Thoracic aorta (tissue), 2 donors: Measurements from ENCODE around the gene SNAP23. TPM values are rescaled to one million over a fixed set of nuclear protein-coding genes. Genes with fewer than 3 reads are reported as not detected.

Experiments used
- ATAC-seq: fragments of 150-250 bp; one replicate; pipeline ENCODE4 v1.8.0; 2017; ENCODE audit warnings: low read depth; ENCODE audit not compliant: insufficient number of reproducible peaks, low FRiP score
- DNase-seq: peaks from one replicate; pipeline ENCODE4 v3.0.0-alpha.2; 2020; ENCODE audit warnings: low spot score
- H3K27ac ChIP-seq, 2 donors: fragments of 200-600 bp; sonication (generic); 1 replicate in 1 of 2; 2 replicates in 1 of 2; pipeline ENCODE4 v1.5.1; 2016; ENCODE audit warnings: mild to moderate bottlenecking in 2 of 2, moderate library complexity in 2 of 2
- H3K27me3 ChIP-seq: fragments of 200-600 bp; sonication (generic); replicated peaks from 2 replicates; pipeline ENCODE4 v1.6.0; 2016; ENCODE audit warnings: mild to moderate bottlenecking; ENCODE audit not compliant: insufficient read depth
- H3K36me3 ChIP-seq: fragments of 200-600 bp; sonication (generic); one replicate; pipeline ENCODE4 v1.5.1; 2016
- H3K4me1 ChIP-seq, 2 donors: fragments of 200-600 bp; sonication (generic); 1 replicate in 1 of 2; 2 replicates in 1 of 2; pipeline versions ENCODE4 v1.5.1 to v1.6.0; 2016; ENCODE audit warnings: low read depth in 2 of 2, mild to moderate bottlenecking in 1 of 2; ENCODE audit not compliant: control insufficient read depth in 1 of 2
- H3K4me3 ChIP-seq: fragments of 200-600 bp; sonication (generic); 2 replicates; pipeline ENCODE4 v1.5.1; 2016; ENCODE audit warnings: mild to moderate bottlenecking
- H3K9me3 ChIP-seq: fragments of 200-600 bp; sonication (generic); 2 replicates; pipeline ENCODE4 v1.5.1; 2016
- total RNA-seq, 2 donors: library from RNA; depleted of rRNA; stranded (reverse); fragments of >200 nt; gene quantifications; one replicate each; pipeline versions ENCODE4 v1.1.0 to v1.2.3, GENCODE V29; 2016
- TF ChIP-seq, protein P1 (sequence below): fragments of 200-600 bp; sonication (generic); IDR thresholded peaks from one replicate; pipeline ENCODE4 v1.5.1; 2019; ENCODE audit warnings: antibody characterized with exemption

Gene SNAP23
- total RNA-seq, 2 donors from 2014 or later: 68.8 to 73.7 TPM

DNA sequence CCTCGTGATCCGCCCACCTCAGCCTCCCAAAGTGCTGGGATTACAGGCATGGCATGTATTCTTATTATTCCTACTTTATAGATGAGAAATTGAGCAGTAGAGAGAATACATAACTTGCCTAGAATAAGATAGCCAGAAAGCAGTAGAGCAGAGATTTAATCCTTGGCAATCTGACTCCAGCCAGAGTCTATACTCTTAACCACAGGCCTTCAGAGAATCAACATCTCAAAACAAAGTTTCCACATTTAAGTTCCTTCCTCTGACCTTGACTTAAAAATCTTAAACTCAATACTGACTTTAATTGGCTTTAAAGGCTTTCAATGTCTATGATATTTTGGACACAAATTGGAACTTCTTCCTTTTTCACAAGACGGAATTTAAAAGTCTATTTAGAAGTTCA, 41.6 kb upstream of the SNAP23 start:
- Histone ChIP-seq H3K9me3 (no peaks in the 10 kb centered on the region), H3K27ac (no peak overlapping the region), H3K4me3 (no peak overlapping the region), H3K27me3 (no peaks in the 10 kb centered on the region), H3K4me1 (peaks cover 16 to 50% of the 10 kb centered on the region in 2 donors), H3K36me3 (peaks cover 19% of the 10 kb centered on the region)
- DNase-seq (no peak), ATAC-seq (no peak)
- TF ChIP-seq, protein P1, sequence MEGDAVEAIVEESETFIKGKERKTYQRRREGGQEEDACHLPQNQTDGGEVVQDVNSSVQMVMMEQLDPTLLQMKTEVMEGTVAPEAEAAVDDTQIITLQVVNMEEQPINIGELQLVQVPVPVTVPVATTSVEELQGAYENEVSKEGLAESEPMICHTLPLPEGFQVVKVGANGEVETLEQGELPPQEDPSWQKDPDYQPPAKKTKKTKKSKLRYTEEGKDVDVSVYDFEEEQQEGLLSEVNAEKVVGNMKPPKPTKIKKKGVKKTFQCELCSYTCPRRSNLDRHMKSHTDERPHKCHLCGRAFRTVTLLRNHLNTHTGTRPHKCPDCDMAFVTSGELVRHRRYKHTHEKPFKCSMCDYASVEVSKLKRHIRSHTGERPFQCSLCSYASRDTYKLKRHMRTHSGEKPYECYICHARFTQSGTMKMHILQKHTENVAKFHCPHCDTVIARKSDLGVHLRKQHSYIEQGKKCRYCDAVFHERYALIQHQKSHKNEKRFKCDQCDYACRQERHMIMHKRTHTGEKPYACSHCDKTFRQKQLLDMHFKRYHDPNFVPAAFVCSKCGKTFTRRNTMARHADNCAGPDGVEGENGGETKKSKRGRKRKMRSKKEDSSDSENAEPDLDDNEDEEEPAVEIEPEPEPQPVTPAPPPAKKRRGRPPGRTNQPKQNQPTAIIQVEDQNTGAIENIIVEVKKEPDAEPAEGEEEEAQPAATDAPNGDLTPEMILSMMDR: no peak

DNA sequence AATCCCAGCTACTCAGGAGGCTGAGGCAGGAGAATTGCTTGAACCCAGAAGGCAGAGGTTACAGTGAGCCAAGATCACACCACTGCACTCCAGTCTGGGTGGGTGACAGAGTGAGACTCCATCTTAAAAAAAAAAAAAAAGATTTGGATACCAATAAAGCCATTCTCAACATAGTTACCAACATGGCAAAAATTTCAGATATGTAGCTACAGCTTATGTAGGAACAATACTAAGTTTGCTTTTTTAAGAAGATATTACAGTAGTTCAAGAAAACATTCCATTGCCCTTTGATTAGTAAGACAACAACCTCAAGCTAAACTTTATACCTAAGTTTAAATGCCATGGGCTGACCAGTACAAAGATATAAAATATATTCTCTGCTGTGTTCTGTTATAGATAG, 38.9 kb upstream of the SNAP23 start:
- DNase-seq: no peak
- peak overlapping the region; percentile 67 for H3K4me3 ChIP-seq
- peak overlapping the region; percentile 90 to 92 for H3K27ac ChIP-seq
- H3K9me3 ChIP-seq: no peaks in the 10 kb centered on the region
- TF ChIP-seq, protein P1: no peak
- no peaks in the 10 kb centered on the region for H3K27me3 ChIP-seq
- peaks cover 25 to 56% of the 10 kb centered on the region in 2 donors for H3K4me1 ChIP-seq
- no peak for ATAC-seq
- peaks cover 3% of the 10 kb centered on the region for H3K36me3 ChIP-seq

DNA sequence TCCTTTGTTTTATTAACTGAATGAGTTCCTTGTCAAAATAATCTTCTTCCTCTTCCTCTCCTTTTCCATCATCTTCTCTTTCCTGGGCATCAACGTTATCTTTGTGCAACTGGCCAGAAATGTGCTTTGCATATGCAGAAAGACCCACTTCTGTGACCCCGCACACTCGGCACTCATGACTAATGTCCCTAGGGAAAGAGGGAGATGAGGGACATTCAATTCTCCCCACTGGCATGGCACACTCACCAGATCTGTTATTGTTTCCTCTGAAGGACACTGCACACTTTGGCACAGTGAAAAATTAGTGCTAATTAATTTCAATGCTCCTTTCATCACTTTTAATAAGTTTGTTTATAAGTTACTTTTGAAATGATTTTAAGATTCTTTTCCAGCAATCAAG, 38.5 kb upstream of the SNAP23 start:
- ATAC-seq (no peak), DNase-seq (no peak)
- TF ChIP-seq, protein P1: no peak
- peaks cover 25 to 57% of the 10 kb centered on the region in 2 donors for H3K4me1 ChIP-seq
- H3K27me3 ChIP-seq: no peaks in the 10 kb centered on the region
- H3K27ac ChIP-seq: peak overlapping the region; percentile 90 to 92
- peak overlapping the region; percentile 67 for H3K4me3 ChIP-seq
- no peaks in the 10 kb centered on the region for H3K9me3 ChIP-seq
- H3K36me3 ChIP-seq: no peaks in the 10 kb centered on the region

DNA sequence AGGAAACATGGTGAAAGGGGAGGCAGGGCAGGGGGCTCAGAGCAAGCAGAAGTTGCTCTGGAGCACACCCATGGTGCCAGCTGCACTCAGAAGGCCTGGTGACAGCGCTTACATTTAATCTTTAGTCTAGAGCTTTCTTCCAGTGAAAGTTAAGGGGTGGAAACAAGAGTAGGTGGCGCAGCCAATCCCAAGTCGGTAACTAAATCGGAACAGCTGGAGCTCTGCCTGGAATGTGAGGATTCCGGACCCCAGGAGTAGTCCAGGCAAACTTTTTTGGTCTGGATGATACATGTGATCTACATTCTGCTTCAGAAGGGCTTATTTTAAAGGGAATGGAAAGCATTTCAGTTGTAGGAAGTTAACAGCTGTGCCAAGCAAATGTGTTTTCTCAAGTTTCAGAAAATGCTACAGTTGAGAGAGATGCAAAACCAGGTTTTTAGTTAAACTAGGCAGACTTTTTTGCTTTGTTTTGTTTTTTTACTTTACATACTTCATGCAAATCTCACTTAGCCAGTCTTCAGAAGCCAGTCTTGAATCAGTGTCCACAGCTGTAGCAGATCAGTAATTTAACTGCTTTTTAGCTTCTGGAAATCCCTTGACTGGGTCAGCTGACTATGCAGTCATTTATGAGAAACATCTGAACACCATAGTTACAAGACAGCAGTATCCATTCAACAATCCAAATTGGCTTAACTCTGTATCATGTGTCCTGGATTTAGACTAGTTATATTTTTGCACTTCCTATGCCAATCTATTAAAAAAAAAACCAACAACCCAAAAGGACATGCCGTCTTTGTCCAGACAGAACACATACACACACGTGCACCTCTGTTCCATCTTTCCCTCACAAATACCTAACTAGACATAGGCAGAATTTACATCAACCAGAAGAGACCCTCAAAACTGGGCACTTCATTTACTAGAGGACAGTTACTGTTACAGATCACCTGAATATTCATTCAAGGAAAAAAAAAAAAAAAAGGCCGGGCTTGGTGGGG, 37.7 kb upstream of the SNAP23 start:
- H3K4me3 ChIP-seq: peak overlapping the region; percentile 67
- peak overlapping the region; percentile 90 to 92 for H3K27ac ChIP-seq
- H3K27me3 ChIP-seq: no peaks in the 10 kb centered on the region
- no peaks in the 10 kb centered on the region for H3K36me3 ChIP-seq
- no peaks in the 10 kb centered on the region for H3K9me3 ChIP-seq
- DNase-seq: peak; percentile 40
- peak; percentile 83 for ATAC-seq
- H3K4me1 ChIP-seq: peaks cover 25 to 57% of the 10 kb centered on the region in 2 donors
- TF ChIP-seq, protein P1: no peak

DNA sequence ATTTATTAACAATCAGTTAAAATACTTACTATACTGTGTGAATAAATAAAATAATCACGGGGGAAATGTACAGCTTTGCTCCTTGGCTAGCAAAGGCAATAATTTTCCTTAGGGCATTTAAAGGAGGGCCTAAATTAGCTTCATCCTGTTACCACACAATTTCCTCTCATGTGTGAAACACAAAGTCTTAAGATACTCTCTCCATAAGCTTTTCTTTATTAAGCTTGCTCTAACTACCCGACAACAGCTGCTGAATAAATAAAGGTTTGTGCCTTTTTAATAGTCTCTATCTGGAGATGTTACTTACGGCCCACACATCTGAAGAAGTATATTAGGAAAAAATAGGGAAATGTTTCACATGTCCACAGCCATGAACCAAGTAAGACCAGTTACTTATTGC, 34.2 kb upstream of the SNAP23 start:
- no peak overlapping the region for H3K4me3 ChIP-seq
- H3K9me3 ChIP-seq: no peaks in the 10 kb centered on the region
- DNase-seq (no peak), ATAC-seq (no peak)
- peaks cover 10% of the 10 kb centered on the region for H3K36me3 ChIP-seq
- H3K4me1 ChIP-seq: peaks cover 16 to 37% of the 10 kb centered on the region in 2 donors
- H3K27ac ChIP-seq: peak overlapping the region in 1 of 2 donors; percentile 5
- TF ChIP-seq, protein P1: no peak
- H3K27me3 ChIP-seq: no peaks in the 10 kb centered on the region
